Measurements from ENCODE around the gene HEPACAM.

The HEPACAM gene

GRCh38 chr11:124890683-124891372, 45.0 kb downstream of the HEPACAM start:
- Histone ChIP-seq H3K4me3 (ENCODE audit: low read depth in 1 of 2, low read length in 2 of 2) (no peak overlapping the region), H2AFZ (ENCODE audit: low read depth, low read length) (no peak overlapping the region), H3K9ac (ENCODE audit: low read depth, low read length) (no peak overlapping the region), H3K4me1 (ENCODE audit: insufficient read depth, low read length) (no peaks in the 10 kb centered on the region), H4K20me1 (ENCODE audit: insufficient read depth, low read length) (no peaks in the 10 kb centered on the region), H3K27me3 (ENCODE audit: insufficient read depth, low read length, poor library complexity) (peaks cover 10% of the 10 kb centered on the region), H3K4me2 (ENCODE audit: insufficient read depth, low read length) (no peak overlapping the region), H3K79me2 (ENCODE audit: insufficient read depth, low read length) (no peaks in the 10 kb centered on the region), H3K36me3 (ENCODE audit: insufficient read depth, low read length) (no peaks in the 10 kb centered on the region), H3K27ac (ENCODE audit: low read length) (no peak overlapping the region), H3K9me3 (ENCODE audit: insufficient read depth, low read length, severe bottlenecking) (no peaks in the 10 kb centered on the region)
- ATAC-seq (ENCODE audit: insufficient read depth, low read depth) = no peak
- DNase-seq = no peak
- TF ChIP-seq CTCF (IDR thresholded peaks at IDR 0.05; ENCODE audit: borderline replicate concordance, extremely low read depth, low read length, poor library complexity, severe bottlenecking) (no peak), EZH2 (IDR thresholded peaks at IDR 0.05; ENCODE audit: borderline replicate concordance, low read depth, low read length, severe bottlenecking) (no peak)

GRCh38 chr11:124890151-124890550, 45.7 kb downstream of the HEPACAM start:
- H3K27ac ChIP-seq (ENCODE audit: low read length) = no peak overlapping the region
- peaks cover 10% of the 10 kb centered on the region for H3K27me3 ChIP-seq (ENCODE audit: insufficient read depth, low read length, poor library complexity)
- H3K79me2 ChIP-seq (ENCODE audit: insufficient read depth, low read length) = no peaks in the 10 kb centered on the region
- no peak overlapping the region for H2AFZ ChIP-seq (ENCODE audit: low read depth, low read length)
- H3K4me3 ChIP-seq (ENCODE audit: low read depth in 1 of 2, low read length in 2 of 2) = no peak overlapping the region
- H3K4me1 ChIP-seq (ENCODE audit: insufficient read depth, low read length) = no peaks in the 10 kb centered on the region
- TF ChIP-seq EZH2 (IDR thresholded peaks at IDR 0.05; ENCODE audit: borderline replicate concordance, low read depth, low read length, severe bottlenecking) (no peak), CTCF (IDR thresholded peaks at IDR 0.05; ENCODE audit: borderline replicate concordance, extremely low read depth, low read length, poor library complexity, severe bottlenecking) (no peak)
- no peaks in the 10 kb centered on the region for H3K36me3 ChIP-seq (ENCODE audit: insufficient read depth, low read length)
- no peak overlapping the region for H3K4me2 ChIP-seq (ENCODE audit: insufficient read depth, low read length)
- no peaks in the 10 kb centered on the region for H3K9me3 ChIP-seq (ENCODE audit: insufficient read depth, low read length, severe bottlenecking)
- DNase-seq = no peak
- ATAC-seq (ENCODE audit: insufficient read depth, low read depth) = no peak
- no peaks in the 10 kb centered on the region for H4K20me1 ChIP-seq (ENCODE audit: insufficient read depth, low read length)
- no peak overlapping the region for H3K9ac ChIP-seq (ENCODE audit: low read depth, low read length)

- Histone ChIP-seq H3K4me2 (ENCODE audit: insufficient read depth, low read length) (no peak overlapping the region), H3K4me3 (ENCODE audit: low read depth in 1 of 2, low read length in 2 of 2) (no peak overlapping the region), H3K79me2 (ENCODE audit: insufficient read depth, low read length) (no peaks in the 10 kb centered on the region), H3K36me3 (ENCODE audit: insufficient read depth, low read length) (no peaks in the 10 kb centered on the region), H3K9ac (ENCODE audit: low read depth, low read length) (no peak overlapping the region), H3K27ac (ENCODE audit: low read length) (no peak overlapping the region), H4K20me1 (ENCODE audit: insufficient read depth, low read length) (no peaks in the 10 kb centered on the region), H3K27me3 (ENCODE audit: insufficient read depth, low read length, poor library complexity) (peaks cover 14% of the 10 kb centered on the region), H3K4me1 (ENCODE audit: insufficient read depth, low read length) (no peaks in the 10 kb centered on the region), H2AFZ (ENCODE audit: low read depth, low read length) (no peak overlapping the region), H3K9me3 (ENCODE audit: insufficient read depth, low read length, severe bottlenecking) (no peaks in the 10 kb centered on the region)
- no peak for DNase-seq
- ATAC-seq (ENCODE audit: insufficient read depth, low read depth) = no peak
- TF ChIP-seq EZH2 (IDR thresholded peaks at IDR 0.05; ENCODE audit: borderline replicate concordance, low read depth, low read length, severe bottlenecking) = no peak
- TF ChIP-seq CTCF (IDR thresholded peaks at IDR 0.05; ENCODE audit: borderline replicate concordance, extremely low read depth, low read length, poor library complexity, severe bottlenecking) = no peak
These were observed 46.4 kb downstream of the HEPACAM start for GRCh38 chr11:124889191-124890091.

Data from DND-41 (cell line).